Kidney epithelial cell (primary cell): ENCODE measurements around the gene FADS3. TPM values are rescaled to one million over a fixed set of nuclear protein-coding genes. Genes with fewer than 3 reads are reported as not detected.

Experiments
- DNase-seq: peaks from one replicate; pipeline ENCODE4 v3.0.0-alpha.2; 2010; ENCODE audit warnings: low read depth
- H3K27me3 ChIP-seq: 2 replicates; pipeline ENCODE4 v1.6.0; 2011; ENCODE audit warnings: low read length; ENCODE audit not compliant: control insufficient read depth, insufficient read depth
- H3K36me3 ChIP-seq: 2 replicates; pipeline ENCODE4 v1.5.1; 2011; ENCODE audit warnings: low read length; ENCODE audit not compliant: control insufficient read depth, insufficient read depth
- H3K4me3 ChIP-seq: 2 replicates; pipeline ENCODE4 v1.5.1; 2011; ENCODE audit warnings: low read depth, mild to moderate bottlenecking, control low read depth, low read length
- CTCF ChIP-seq: IDR thresholded peaks from 2 replicates; pipeline ENCODE4 v1.5.1; 2011; ENCODE audit warnings: mild to moderate bottlenecking, moderate library complexity, low read length, control low read depth, inconsistent platforms; ENCODE audit not compliant: insufficient read depth, poor library complexity, severe bottlenecking
- total RNA-seq: library from RNA; depleted of rRNA; stranded (reverse); fragments of >200 nt; gene quantifications from 2 replicates; pipeline ENCODE4 v1.2.3, GENCODE V29; 2015

The FADS3 gene
- total RNA-seq, 1 donor from 2014 or later, result 152 TPM

GRCh38 chr11:61838921-61839320 lies 52.4 kb downstream of the FADS3 start:
- Histone ChIP-seq H3K4me3 (no peak overlapping the region), H3K36me3 (peaks cover 10% of the 10 kb centered on the region), H3K27me3 (no peaks in the 10 kb centered on the region)
- DNase-seq, result no peak
- TF ChIP-seq CTCF, result no peak

- no peak for DNase-seq
- no peak for TF ChIP-seq CTCF
- H3K36me3 ChIP-seq, result peaks cover 10% of the 10 kb centered on the region
- no peaks in the 10 kb centered on the region for H3K27me3 ChIP-seq
- H3K4me3 ChIP-seq, result no peak overlapping the region
Measured at GRCh38 chr11:61838501-61838900, 52.8 kb downstream of the FADS3 start.

GRCh38 chr11:61837411-61838005 lies 53.8 kb downstream of the FADS3 start:
- TF ChIP-seq CTCF, result no peak
- peaks cover 10% of the 10 kb centered on the region for H3K36me3 ChIP-seq
- DNase-seq, result no peak
- H3K27me3 ChIP-seq, result no peaks in the 10 kb centered on the region
- no peak overlapping the region for H3K4me3 ChIP-seq

GRCh38 chr11:61836193-61836592 lies 55.2 kb downstream of the FADS3 start:
- no peak for TF ChIP-seq CTCF
- Histone ChIP-seq H3K36me3 (peaks cover 8% of the 10 kb centered on the region), H3K27me3 (no peaks in the 10 kb centered on the region), H3K4me3 (no peak overlapping the region)
- no peak for DNase-seq

GRCh38 chr11:61834278-61835048 lies 56.9 kb downstream of the FADS3 start:
- no peaks in the 10 kb centered on the region for H3K36me3 ChIP-seq
- no peaks in the 10 kb centered on the region for H3K27me3 ChIP-seq
- TF ChIP-seq CTCF, result no peak
- DNase-seq, result no peak
- no peak overlapping the region for H3K4me3 ChIP-seq
